Measurements from ENCODE around the gene CCK.

CCK gene

GRCh38 chr3:42229266-42229941 lies 36.6 kb downstream of the CCK start:
- DNase-seq (ENCODE audit: low read depth) = no peak
- TF ChIP-seq CTCF (IDR thresholded peaks at IDR 0.05; ENCODE audit: control insufficient read depth, insufficient read depth, low read depth, low read length, missing control alignments) = no peak
- no peak overlapping the region for H3K4me3 ChIP-seq (ENCODE audit: control insufficient read depth, low read depth, low read length)

- DNase-seq (ENCODE audit: low read depth) = no peak
These were observed 37.2 kb downstream of the CCK start for GRCh38 chr3:42228796-42229195.

GRCh38 chr3:42226470-42227425 lies 39.2 kb downstream of the CCK start:
- no peak for DNase-seq (ENCODE audit: low read depth)
- TF ChIP-seq CTCF (IDR thresholded peaks at IDR 0.05; ENCODE audit: control insufficient read depth, insufficient read depth, low read depth, low read length, missing control alignments) = no peak

More at GRCh38 chr3:42228796-42229195, 37.2 kb downstream of the CCK start:
- peak; percentile 19 for TF ChIP-seq CTCF (IDR thresholded peaks at IDR 0.05; ENCODE audit: control insufficient read depth, insufficient read depth, low read depth, low read length, missing control alignments)
- H3K4me3 ChIP-seq (ENCODE audit: control insufficient read depth, low read depth, low read length) = no peak overlapping the region

DNA sequence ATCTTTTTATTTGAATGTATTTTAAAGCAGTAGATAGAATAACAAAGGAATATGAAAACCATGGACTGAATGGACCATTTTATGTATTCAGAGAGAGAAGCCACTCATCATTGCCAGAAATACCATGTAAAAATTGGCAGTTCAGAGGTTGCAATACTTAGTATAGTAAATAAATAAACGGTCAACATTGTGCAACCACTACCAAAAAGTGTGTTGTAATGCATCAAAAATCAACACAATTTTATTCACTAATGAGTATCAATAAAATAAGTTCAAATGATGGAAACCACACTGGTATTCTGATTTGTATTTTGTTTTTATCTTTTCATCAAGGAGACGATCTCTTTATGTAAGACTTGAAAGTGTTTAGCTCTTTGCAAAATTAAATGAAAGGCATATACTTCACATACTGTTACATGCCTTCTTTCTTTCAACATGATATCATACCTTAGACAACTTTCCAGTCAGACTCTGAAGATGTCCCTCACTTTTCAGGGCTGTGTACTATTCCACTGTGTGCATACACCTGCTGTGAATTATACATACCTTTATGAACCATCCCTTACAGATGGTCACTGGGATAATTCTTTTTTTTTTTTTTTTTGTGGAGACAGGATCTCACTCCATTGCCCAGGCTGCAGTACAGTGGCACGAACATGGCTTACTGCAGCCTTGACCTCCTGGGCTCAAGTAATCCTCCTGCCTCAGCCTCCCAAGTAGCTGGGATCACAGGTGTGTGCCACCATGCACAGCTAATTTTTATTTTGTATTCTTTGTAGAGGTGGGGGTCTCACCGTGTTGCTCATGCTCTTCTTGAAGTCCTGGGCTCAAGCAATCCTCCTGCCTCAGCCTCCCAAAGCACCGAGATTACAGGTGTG lies 40.3 kb downstream of the CCK start:
- no peak for DNase-seq (ENCODE audit: low read depth)
- H3K4me3 ChIP-seq (ENCODE audit: control insufficient read depth, low read depth, low read length) = no peak overlapping the region
- TF ChIP-seq CTCF (IDR thresholded peaks at IDR 0.05; ENCODE audit: control insufficient read depth, insufficient read depth, low read depth, low read length, missing control alignments) = no peak

More at GRCh38 chr3:42226470-42227425, 39.2 kb downstream of the CCK start:
- H3K4me3 ChIP-seq (ENCODE audit: control insufficient read depth, low read depth, low read length) = no peak overlapping the region

GRCh38 chr3:42224658-42225421 lies 41.1 kb downstream of the CCK start:
- no peak overlapping the region for H3K4me3 ChIP-seq (ENCODE audit: control insufficient read depth, low read depth, low read length)
- TF ChIP-seq CTCF (IDR thresholded peaks at IDR 0.05; ENCODE audit: control insufficient read depth, insufficient read depth, low read depth, low read length, missing control alignments) = no peak
- no peak for DNase-seq (ENCODE audit: low read depth)
